Nephron (organoid): ENCODE results near the gene ACVR1.

ENCODE experiments used
- H3K27ac Mint-ChIP-seq, 3 experiments: 2 replicates each; pipeline ENCODE4 v1.8.0; 2020; ENCODE audit warnings: mixed read lengths in 3 of 3, mild to moderate bottlenecking in 2 of 3, moderate library complexity in 1 of 3
- H3K27me3 Mint-ChIP-seq: 2 replicates; pipeline ENCODE4 v1.8.0; 2021; ENCODE audit warnings: low read depth, mild to moderate bottlenecking, moderate library complexity, mixed read lengths
- H3K36me3 Mint-ChIP-seq: 2 replicates; pipeline ENCODE4 v1.8.0; 2020; ENCODE audit warnings: low read depth, mixed read lengths
- H3K4me1 Mint-ChIP-seq: 2 replicates; pipeline ENCODE4 v1.8.0; 2020; ENCODE audit warnings: mixed read lengths
- H3K4me3 Mint-ChIP-seq, 3 experiments: 2 replicates each; pipeline ENCODE4 v1.8.0; 2020; ENCODE audit warnings: mild to moderate bottlenecking in 3 of 3, mixed read lengths in 3 of 3, moderate library complexity in 2 of 3
- H3K9me3 Mint-ChIP-seq: 2 replicates; pipeline ENCODE4 v1.8.0; 2020; ENCODE audit warnings: mixed read lengths
- TF ChIP-seq, protein P1 (sequence below), 3 experiments: fragments of 200-600 bp; sonication (generic); IDR thresholded peaks; one replicate each; pipeline ENCODE4 v1.5.0; 2021; ENCODE audit warnings: antibody characterized with exemption in 3 of 3; ENCODE audit not compliant: unreplicated experiment in 3 of 3

Gene ACVR1

DNA sequence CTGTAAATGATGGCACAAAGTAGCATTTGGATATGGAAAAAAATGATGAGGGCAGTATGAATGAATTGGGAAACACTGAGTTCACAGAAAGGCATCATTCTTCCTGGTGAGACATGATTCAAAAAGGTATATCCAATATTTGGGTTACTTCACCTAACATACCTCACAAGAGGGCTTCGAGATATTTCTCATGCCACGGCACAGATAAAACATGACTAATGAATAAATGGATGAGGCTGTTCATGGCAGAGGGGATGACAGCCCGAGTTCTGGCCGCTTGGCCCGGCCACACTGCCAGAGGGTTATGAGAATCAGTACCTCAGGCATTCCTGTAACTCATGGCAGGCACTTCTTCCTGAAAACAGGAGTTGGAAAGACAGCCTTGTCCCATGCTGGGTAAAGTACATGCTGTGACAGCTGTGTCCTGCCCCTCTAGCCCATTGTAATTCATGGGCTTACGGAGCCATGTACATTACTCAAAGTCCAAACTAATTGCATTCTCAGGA lies 131.5 kb downstream of the ACVR1 start:
- peaks cover 25% of the 10 kb centered on the region for H3K4me1 Mint-ChIP-seq
- no peaks in the 10 kb centered on the region for H3K27me3 Mint-ChIP-seq
- peaks cover 58% of the 10 kb centered on the region for H3K36me3 Mint-ChIP-seq
- H3K4me3 Mint-ChIP-seq: no peak overlapping the region
- H3K27ac Mint-ChIP-seq: no peak overlapping the region
- peaks cover 10% of the 10 kb centered on the region for H3K9me3 Mint-ChIP-seq
- TF ChIP-seq, protein P1, sequence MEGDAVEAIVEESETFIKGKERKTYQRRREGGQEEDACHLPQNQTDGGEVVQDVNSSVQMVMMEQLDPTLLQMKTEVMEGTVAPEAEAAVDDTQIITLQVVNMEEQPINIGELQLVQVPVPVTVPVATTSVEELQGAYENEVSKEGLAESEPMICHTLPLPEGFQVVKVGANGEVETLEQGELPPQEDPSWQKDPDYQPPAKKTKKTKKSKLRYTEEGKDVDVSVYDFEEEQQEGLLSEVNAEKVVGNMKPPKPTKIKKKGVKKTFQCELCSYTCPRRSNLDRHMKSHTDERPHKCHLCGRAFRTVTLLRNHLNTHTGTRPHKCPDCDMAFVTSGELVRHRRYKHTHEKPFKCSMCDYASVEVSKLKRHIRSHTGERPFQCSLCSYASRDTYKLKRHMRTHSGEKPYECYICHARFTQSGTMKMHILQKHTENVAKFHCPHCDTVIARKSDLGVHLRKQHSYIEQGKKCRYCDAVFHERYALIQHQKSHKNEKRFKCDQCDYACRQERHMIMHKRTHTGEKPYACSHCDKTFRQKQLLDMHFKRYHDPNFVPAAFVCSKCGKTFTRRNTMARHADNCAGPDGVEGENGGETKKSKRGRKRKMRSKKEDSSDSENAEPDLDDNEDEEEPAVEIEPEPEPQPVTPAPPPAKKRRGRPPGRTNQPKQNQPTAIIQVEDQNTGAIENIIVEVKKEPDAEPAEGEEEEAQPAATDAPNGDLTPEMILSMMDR (IDR thresholded peaks at IDR 0.05; ENCODE audit: unreplicated experiment in 3 of 3): no peak

DNA sequence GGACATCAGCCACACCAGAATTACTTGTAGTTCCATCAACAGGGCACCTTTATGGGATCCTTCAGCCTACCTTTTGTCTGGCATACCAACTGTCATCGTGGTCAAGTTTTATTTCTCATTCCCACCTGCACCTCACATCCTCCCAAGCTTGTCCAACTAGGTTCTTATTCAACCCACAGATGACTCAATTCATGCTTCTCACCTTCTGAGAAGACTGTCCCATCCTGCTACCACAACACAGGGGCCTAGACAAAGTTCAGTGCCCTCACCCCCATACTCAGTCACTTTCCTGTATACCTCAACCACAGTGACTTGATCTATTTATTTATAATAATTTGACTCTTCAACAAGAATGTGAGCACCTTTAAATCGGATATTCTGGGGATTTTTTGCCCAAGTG lies 133.1 kb downstream of the ACVR1 start:
- no peak overlapping the region for H3K27ac Mint-ChIP-seq
- peaks cover 10% of the 10 kb centered on the region for H3K9me3 Mint-ChIP-seq
- peaks cover 14% of the 10 kb centered on the region for H3K4me1 Mint-ChIP-seq
- peaks cover 55% of the 10 kb centered on the region for H3K36me3 Mint-ChIP-seq
- TF ChIP-seq, protein P1 (IDR thresholded peaks at IDR 0.05; ENCODE audit: unreplicated experiment in 3 of 3): no peak
- H3K27me3 Mint-ChIP-seq: no peaks in the 10 kb centered on the region
- no peak overlapping the region for H3K4me3 Mint-ChIP-seq

DNA sequence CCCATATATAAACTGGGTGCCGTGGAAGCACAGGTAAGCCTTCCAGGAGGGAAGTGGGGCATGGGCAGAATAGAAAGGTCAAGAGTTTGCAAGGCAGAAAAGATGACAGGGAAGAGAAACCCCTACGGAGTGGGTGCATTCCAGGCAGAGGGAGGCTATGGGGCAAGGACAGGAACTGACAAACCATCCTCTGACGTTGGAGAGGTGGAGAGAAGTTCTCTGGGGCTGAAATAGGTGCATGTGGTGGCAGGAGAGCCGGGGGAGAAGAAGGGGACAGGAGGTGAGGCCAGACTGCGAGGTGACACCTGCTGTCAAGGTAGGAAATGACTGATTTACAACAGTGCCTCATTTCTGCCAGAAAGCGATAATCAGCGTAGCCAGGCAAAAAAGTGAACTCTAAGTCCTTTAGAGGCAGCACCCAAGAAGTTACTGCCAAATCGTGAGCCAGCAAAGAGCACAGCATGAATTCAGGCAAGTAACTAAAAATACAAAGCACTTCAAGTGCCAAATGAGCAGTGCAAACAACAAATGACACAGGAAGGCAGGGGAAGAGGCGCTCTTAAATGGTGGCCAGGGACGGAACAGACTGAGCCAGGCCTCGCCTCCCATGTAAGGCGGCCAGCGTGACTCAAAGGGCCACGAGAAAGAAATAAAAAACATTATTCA lies 134.2 kb downstream of the ACVR1 start:
- peaks cover 10% of the 10 kb centered on the region for H3K9me3 Mint-ChIP-seq
- TF ChIP-seq, protein P1 (IDR thresholded peaks at IDR 0.05; ENCODE audit: unreplicated experiment in 3 of 3): no peak
- no peak overlapping the region for H3K4me3 Mint-ChIP-seq
- no peaks in the 10 kb centered on the region for H3K27me3 Mint-ChIP-seq
- H3K4me1 Mint-ChIP-seq: peaks cover 6% of the 10 kb centered on the region
- H3K27ac Mint-ChIP-seq: no peak overlapping the region
- peaks cover 66% of the 10 kb centered on the region for H3K36me3 Mint-ChIP-seq

DNA sequence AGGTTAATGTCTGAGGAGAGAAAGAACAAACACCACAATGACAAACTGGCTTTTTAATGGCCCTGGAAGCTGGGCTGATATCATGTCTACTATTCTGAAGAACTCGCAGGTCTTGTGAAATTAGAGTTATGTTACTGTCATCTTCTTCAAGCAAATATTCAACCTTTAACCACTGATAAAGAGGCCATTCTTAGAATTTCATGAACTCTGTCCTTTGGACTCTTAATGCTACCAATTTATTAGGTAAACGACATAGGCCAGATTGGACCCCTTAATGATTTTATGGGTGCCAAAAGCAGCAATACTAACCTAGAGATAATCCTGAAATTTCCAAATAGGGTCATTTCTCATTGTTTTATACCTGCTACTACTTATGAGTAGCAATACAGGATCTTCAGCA lies 138.5 kb downstream of the ACVR1 start:
- TF ChIP-seq, protein P1 (IDR thresholded peaks at IDR 0.05; ENCODE audit: unreplicated experiment in 3 of 3): no peak
- Mint-ChIP-seq H3K4me1 (no peaks in the 10 kb centered on the region), H3K36me3 (peaks cover 84% of the 10 kb centered on the region), H3K27me3 (no peaks in the 10 kb centered on the region), H3K9me3 (peaks cover 8% of the 10 kb centered on the region), H3K4me3 (no peak overlapping the region), H3K27ac (no peak overlapping the region)

DNA sequence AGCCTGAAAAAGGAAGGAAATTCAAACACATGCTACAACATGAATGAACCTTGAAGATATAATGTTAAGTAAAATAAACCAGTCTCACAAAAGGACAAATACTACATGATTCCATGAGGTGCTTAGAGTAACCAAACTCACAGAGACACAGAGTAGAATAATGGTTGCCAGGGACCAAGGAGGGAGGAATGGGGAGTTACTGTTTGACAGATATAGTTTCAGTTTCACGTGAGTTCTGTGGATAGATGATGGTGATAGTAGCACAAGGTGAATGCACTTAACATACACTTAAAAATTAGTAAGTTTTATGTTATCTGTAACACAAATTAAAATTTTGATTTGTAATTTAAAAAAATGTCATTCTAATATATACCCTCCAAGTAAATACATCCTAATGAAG lies 140.6 kb downstream of the ACVR1 start:
- Mint-ChIP-seq H3K9me3 (peaks cover 9% of the 10 kb centered on the region), H3K36me3 (peaks cover 82% of the 10 kb centered on the region), H3K4me1 (no peaks in the 10 kb centered on the region), H3K4me3 (no peak overlapping the region), H3K27me3 (no peaks in the 10 kb centered on the region), H3K27ac (no peak overlapping the region)
- TF ChIP-seq, protein P1 (IDR thresholded peaks at IDR 0.05; ENCODE audit: unreplicated experiment in 3 of 3): no peak

DNA sequence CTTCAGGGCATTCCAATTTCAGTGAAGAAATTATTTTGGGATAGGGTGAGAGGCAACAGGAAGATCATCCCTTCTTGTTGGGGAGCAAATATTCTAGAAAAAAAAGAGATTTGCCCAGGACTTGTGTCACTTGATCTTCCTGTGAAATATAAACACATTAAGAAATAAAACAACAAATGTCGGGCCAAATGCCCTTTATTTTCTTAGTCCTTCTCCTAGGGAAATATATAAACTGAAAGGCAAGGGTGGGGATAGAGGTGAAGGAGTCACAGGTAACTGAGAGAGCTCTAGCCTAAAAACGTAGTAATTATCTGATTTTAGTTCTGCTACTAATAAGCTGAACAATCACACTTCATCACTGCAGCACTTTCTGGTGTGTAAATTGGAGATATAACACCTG lies 142.9 kb downstream of the ACVR1 start:
- H3K27me3 Mint-ChIP-seq: no peaks in the 10 kb centered on the region
- H3K36me3 Mint-ChIP-seq: peaks cover 93% of the 10 kb centered on the region
- no peak overlapping the region for H3K27ac Mint-ChIP-seq
- H3K4me3 Mint-ChIP-seq: no peak overlapping the region
- TF ChIP-seq, protein P1 (IDR thresholded peaks at IDR 0.05; ENCODE audit: unreplicated experiment in 3 of 3): no peak
- peaks cover 26% of the 10 kb centered on the region for H3K9me3 Mint-ChIP-seq
- no peaks in the 10 kb centered on the region for H3K4me1 Mint-ChIP-seq
